Measurements from ENCODE around the gene MIAT.
"Not testable (repeated sequence)": the region's sequence is repeated elsewhere in the genome, so short reads cannot be mapped to it uniquely, and the experiment has no call there.

Gene MIAT

DNA sequence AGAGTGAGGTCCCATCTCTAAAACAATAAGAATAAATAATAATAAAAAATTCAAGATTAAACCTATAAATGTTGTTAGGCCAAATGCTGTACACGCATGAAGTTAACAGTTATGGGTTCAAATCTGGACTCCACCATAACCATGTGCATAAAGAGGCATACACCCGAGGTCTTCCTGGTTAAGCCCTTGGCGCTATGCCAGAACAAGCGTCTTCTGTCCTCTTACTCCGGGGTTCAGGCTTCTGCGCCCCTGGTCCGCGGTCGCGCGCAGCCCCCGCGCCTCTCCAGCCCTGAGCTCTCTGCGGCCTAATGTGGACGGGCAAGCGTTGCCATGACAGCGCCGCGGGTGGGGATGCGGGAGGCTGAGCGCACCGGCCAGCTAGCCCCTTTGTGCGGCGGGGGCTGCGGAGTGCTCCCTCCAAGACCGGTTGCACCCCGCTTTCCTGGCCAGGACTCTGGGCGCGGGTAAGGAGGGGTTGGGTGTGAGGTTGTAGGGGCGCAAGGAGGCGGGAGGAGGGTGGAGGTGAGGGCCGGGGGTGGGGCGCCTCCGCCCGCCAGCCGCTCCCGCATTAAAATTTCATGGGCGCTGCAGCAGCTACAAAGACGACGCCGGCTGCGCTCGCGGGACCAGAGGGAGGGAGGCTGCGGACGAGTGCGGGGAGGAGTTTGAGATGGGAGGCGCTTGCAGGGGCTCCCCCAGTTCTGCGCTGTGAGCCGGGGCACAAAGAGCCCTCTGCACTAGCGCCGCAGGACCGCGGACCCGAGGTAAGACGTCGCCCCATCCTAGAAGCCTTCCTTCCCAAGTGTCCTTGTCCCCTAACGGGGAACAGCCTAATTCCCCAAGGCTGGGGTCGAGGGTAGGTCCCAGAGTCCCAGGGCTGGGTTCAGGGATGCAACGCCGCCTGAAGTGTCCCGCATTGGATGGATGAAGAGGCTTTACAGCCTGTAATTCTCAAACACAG, at the start of gene MIAT:
Gene MIAT (plus strand): TSS at position 698 of the 961 bp plus-strand sequence.
- peak within 1 kb of the TSS; percentile 40 for H3K4me3 ChIP-seq (ENCODE audit: low read depth, low read length)
- in situ Hi-C loops (cut with HindIII; ENCODE audit: low sequenced_read_pairs), result no loop called here
- no peak for DNase-seq (ENCODE audit: low read depth, low spot score)
- TF ChIP-seq, protein P1, sequence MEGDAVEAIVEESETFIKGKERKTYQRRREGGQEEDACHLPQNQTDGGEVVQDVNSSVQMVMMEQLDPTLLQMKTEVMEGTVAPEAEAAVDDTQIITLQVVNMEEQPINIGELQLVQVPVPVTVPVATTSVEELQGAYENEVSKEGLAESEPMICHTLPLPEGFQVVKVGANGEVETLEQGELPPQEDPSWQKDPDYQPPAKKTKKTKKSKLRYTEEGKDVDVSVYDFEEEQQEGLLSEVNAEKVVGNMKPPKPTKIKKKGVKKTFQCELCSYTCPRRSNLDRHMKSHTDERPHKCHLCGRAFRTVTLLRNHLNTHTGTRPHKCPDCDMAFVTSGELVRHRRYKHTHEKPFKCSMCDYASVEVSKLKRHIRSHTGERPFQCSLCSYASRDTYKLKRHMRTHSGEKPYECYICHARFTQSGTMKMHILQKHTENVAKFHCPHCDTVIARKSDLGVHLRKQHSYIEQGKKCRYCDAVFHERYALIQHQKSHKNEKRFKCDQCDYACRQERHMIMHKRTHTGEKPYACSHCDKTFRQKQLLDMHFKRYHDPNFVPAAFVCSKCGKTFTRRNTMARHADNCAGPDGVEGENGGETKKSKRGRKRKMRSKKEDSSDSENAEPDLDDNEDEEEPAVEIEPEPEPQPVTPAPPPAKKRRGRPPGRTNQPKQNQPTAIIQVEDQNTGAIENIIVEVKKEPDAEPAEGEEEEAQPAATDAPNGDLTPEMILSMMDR (IDR thresholded peaks at IDR 0.05; ENCODE audit: low read depth, low read length), result no peak

DNA sequence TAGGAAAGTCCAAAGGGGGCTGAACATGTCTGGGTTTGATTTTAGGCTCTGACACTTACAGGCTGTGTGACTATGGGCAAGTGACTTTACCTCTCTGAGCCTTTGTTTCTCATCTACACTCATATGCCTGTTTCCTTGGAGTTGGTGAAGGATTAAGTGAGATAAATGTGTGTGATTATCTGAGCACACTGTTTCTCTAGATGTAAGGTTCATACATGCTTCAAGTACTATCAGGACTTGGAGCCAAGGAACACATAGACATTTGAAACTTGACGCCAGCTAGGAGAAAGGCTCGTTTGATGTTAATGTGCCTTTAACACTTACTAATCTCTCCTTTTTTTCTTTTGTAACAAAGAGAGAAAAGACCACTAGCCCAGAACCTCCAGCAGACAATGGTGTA, 49.3 kb upstream of the MIAT start:
- no peak overlapping the region for H3K4me3 ChIP-seq (ENCODE audit: low read depth, low read length)
- DNase-seq (ENCODE audit: low read depth, low spot score), result peak; percentile 35

DNA sequence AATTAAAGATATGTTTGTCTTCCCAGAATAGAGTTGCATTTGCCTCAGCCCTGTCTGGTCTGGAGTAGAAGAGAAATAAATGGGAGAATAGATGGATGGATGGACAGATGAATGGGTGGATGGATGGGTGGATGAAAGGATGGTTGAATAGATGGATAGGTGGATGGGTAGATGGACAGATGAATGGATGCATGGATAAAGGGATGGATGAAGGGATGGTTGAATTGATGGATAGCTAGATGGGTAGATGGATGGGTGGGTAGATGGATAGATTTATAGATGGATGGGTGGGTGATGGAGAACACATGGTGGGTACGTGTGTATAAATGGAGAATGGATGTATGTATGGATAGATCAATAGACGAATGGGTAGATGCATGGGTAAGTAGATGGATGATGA, 48.1 kb upstream of the MIAT start:
- in situ Hi-C loops (cut with HindIII; ENCODE audit: low sequenced_read_pairs), result no loop called here
- H3K4me3 ChIP-seq (ENCODE audit: low read depth, low read length), result no peak overlapping the region

More for the DNA sequence above, 49.3 kb upstream of the MIAT start:
- in situ Hi-C loops (cut with HindIII; ENCODE audit: low sequenced_read_pairs), result no loop called here
- TF ChIP-seq, protein P1 (IDR thresholded peaks at IDR 0.05; ENCODE audit: low read depth, low read length), result no peak

DNA sequence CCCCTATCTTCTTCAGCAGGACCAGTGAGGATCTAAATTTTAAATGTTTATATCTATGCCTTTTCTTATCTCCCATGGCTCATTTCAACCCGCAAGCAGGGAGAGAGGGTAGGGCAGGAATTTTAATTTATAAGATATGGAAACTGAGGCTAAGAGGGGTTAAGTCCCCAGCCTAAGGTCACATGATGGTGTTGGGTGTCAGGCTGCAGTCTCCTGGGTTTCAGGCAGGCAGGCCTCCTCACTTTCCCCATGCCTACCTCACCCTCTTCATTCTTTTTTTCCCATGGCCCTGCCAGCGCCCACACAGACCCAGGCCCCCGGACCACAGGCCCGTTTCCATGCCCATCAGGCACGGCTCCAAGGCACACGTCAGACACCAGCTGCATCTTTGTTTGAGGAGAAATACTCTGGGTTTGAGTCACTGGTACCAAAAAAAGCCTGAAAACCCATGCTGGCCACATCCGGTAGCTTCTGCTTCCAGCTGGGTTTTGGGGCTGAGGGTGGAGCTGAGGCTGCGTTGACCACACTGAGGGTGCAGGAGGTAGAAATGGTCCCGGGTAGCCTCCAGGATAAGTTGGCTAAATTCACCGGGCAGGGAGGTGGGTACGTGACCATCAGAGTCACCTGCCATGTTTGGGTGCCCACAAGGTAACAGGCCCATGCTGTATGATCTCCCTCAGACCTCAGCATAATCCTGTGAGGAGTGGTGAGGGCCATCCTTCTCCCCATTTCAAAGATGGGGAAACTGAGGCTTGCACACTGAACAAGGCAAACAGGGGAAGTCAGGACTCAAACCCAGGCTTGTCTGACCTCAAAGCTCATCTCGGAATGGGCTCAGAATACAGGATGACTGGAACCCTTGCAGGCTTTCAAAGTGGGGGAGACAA, 47.1 kb upstream of the MIAT start:
- in situ Hi-C loops (cut with HindIII; ENCODE audit: low sequenced_read_pairs), result no loop called here
- TF ChIP-seq, protein P1 (IDR thresholded peaks at IDR 0.05; ENCODE audit: low read depth, low read length), result no peak
- DNase-seq (ENCODE audit: low read depth, low spot score), result peak; percentile 91
- no peak overlapping the region for H3K4me3 ChIP-seq (ENCODE audit: low read depth, low read length)

More for the DNA sequence above, 48.1 kb upstream of the MIAT start:
- TF ChIP-seq, protein P1 (IDR thresholded peaks at IDR 0.05; ENCODE audit: low read depth, low read length), result no peak
- DNase-seq (ENCODE audit: low read depth, low spot score), result no peak

DNA sequence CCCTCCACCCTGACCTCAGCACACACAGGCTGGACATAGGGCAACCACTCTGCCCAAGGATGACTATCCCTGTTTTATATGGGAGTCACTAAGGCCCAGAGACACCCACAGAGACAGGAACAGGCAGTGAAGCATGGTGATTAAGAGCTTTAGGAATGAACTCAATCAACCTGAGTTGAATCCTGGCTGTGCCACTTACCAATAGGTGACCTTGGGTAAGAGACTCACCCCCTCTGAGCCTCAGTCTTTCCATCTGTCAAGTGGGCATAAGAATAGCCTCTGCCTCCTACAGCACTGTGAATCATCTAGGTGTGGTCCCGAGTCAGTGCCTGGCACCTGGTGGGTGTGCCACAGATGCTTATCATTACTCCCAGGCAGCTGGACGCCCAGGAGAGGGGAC, 46.4 kb upstream of the MIAT start:
- in situ Hi-C loops (cut with HindIII; ENCODE audit: low sequenced_read_pairs), result no loop called here
- TF ChIP-seq, protein P1 (IDR thresholded peaks at IDR 0.05; ENCODE audit: low read depth, low read length), result no peak
- peak; percentile 4 for DNase-seq (ENCODE audit: low read depth, low spot score)
- no peak overlapping the region for H3K4me3 ChIP-seq (ENCODE audit: low read depth, low read length)

DNA sequence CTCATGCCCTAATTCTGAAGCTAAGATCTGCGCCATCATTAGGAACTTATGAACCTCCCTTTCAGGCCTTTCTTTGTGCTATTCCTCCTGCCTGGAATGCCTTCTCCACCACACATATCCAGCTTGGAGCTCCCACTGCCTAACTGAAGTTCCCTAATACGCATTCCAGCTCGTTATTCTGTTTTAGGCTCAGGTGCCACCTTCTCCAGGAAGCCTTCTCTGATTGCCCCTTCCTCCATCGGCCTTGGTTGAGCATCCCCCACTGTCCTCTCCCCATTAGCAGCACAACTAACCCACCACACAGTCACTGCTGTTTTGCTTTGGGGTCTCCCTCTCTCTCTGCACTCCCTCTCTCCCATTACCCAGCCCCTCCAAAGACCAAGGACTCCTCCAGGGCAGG, 44.7 kb upstream of the MIAT start:
- in situ Hi-C loops (cut with HindIII; ENCODE audit: low sequenced_read_pairs), result no loop called here
- TF ChIP-seq, protein P1 (IDR thresholded peaks at IDR 0.05; ENCODE audit: low read depth, low read length), result no peak

DNA sequence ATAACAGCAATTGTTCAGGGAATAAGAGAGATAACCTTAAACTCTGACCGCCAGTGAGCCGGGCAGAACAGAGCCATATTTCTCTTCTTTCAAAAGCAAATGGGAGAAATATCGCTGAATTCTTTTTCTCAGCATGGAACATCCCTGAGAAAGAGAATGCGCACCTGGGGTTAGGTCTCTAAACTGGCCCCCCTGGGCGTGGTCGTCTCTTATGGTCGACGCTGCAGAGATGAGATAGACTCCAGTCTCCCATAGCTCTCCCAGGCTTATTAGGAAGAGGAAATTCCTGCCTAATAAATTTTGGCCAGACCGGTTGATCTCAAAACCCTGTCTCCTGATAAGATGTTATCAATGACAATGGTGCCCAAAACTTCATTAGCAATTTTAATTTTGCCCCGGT, 43.6 kb upstream of the MIAT start:
- DNase-seq (ENCODE audit: low read depth, low spot score); in situ Hi-C loops (cut with HindIII; ENCODE audit: low sequenced_read_pairs); H3K4me3 ChIP-seq (ENCODE audit: low read depth, low read length): not testable (repeated sequence)

More for the DNA sequence above, 44.7 kb upstream of the MIAT start:
- no peak overlapping the region for H3K4me3 ChIP-seq (ENCODE audit: low read depth, low read length)
- no peak for DNase-seq (ENCODE audit: low read depth, low spot score)
